Peyer's patch (tissue), 4 donors: Measurements from ENCODE around the gene DRAM2.

Experiments used
- POLR2A ChIP-seq, 2 donors: fragments of 450-650 bp; IDR thresholded peaks; one replicate each; pipeline ENCODE4 v1.5.1; 2017; ENCODE audit warnings: antibody characterized with exemption in 2 of 2, mild to moderate bottlenecking in 2 of 2, moderate library complexity in 2 of 2
- TF ChIP-seq, protein P1 (sequence below), 6 experiments: fragments of 450-650 bp in 4 of 6; fragments of 200-600 bp in 2 of 6; sonication (generic) in 1 of 6; IDR thresholded peaks; one replicate each; pipeline ENCODE4 v1.5.1; 2017 to 2019; ENCODE audit warnings: antibody characterized with exemption in 6 of 6, mild to moderate bottlenecking in 3 of 6, moderate library complexity in 1 of 6

- TF ChIP-seq, protein P1, sequence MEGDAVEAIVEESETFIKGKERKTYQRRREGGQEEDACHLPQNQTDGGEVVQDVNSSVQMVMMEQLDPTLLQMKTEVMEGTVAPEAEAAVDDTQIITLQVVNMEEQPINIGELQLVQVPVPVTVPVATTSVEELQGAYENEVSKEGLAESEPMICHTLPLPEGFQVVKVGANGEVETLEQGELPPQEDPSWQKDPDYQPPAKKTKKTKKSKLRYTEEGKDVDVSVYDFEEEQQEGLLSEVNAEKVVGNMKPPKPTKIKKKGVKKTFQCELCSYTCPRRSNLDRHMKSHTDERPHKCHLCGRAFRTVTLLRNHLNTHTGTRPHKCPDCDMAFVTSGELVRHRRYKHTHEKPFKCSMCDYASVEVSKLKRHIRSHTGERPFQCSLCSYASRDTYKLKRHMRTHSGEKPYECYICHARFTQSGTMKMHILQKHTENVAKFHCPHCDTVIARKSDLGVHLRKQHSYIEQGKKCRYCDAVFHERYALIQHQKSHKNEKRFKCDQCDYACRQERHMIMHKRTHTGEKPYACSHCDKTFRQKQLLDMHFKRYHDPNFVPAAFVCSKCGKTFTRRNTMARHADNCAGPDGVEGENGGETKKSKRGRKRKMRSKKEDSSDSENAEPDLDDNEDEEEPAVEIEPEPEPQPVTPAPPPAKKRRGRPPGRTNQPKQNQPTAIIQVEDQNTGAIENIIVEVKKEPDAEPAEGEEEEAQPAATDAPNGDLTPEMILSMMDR (IDR thresholded peaks at IDR 0.05), result no peak
- TF ChIP-seq POLR2A (IDR thresholded peaks at IDR 0.05), result no peak
These were observed 35.5 kb upstream of the DRAM2 start for GRCh38 chr1:111175349-111175748.
